HL-60 (cell line): ENCODE data around the gene BIRC7.

Experiments used
- GABPA ChIP-seq: IDR thresholded peaks from 2 replicates; pipeline ENCODE4 v1.6.1; 2012; ENCODE audit warnings: low read depth
- POLR2AphosphoS5 ChIP-seq: IDR thresholded peaks from 2 replicates; pipeline ENCODE4 v1.6.1; 2012; ENCODE audit warnings: low read depth
- TF ChIP-seq, protein P1 (sequence below): IDR thresholded peaks from 2 replicates; pipeline ENCODE4 v1.6.1; 2012; ENCODE audit warnings: low read depth; ENCODE audit not compliant: insufficient replicate concordance
- TF ChIP-seq, protein P2 (sequence below): IDR thresholded peaks from one replicate; pipeline ENCODE4 v1.5.1; 2011; ENCODE audit warnings: low read length, control low read depth, inconsistent platforms; ENCODE audit not compliant: insufficient read depth

DNA sequence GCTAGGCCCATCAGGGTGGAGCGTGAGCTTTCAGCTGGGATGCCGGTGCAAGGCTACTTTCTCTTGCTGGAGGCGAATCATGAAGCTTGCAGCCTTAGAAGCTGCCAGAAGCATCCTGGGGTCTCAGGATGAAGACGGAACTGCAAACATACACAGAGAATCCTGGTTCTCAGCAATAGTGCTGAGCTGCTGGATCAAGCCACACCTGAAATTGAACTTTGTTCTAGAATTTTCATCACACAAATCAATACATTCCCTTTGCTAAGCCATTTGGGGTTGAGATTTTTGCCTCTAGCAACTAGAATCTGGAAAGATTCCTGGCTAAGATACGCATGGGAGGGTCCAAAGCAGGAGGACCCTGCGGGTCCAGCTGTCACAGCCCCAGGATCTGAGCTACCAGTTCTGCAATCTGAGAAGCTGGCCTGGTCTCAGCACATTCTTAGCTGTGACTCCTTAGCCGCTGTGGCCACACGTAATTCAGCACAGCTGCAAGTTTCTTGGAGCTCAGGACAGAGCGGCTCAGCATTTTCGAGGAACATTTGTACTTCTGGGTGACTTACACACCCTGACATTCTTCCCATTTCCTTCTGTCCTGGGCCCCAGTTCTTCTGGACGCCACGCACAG is 30.3 kb downstream of the BIRC7 start:
- TF ChIP-seq, protein P1, sequence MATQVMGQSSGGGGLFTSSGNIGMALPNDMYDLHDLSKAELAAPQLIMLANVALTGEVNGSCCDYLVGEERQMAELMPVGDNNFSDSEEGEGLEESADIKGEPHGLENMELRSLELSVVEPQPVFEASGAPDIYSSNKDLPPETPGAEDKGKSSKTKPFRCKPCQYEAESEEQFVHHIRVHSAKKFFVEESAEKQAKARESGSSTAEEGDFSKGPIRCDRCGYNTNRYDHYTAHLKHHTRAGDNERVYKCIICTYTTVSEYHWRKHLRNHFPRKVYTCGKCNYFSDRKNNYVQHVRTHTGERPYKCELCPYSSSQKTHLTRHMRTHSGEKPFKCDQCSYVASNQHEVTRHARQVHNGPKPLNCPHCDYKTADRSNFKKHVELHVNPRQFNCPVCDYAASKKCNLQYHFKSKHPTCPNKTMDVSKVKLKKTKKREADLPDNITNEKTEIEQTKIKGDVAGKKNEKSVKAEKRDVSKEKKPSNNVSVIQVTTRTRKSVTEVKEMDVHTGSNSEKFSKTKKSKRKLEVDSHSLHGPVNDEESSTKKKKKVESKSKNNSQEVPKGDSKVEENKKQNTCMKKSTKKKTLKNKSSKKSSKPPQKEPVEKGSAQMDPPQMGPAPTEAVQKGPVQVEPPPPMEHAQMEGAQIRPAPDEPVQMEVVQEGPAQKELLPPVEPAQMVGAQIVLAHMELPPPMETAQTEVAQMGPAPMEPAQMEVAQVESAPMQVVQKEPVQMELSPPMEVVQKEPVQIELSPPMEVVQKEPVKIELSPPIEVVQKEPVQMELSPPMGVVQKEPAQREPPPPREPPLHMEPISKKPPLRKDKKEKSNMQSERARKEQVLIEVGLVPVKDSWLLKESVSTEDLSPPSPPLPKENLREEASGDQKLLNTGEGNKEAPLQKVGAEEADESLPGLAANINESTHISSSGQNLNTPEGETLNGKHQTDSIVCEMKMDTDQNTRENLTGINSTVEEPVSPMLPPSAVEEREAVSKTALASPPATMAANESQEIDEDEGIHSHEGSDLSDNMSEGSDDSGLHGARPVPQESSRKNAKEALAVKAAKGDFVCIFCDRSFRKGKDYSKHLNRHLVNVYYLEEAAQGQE, result no peak
- TF ChIP-seq POLR2AphosphoS5, result no peak
- TF ChIP-seq, protein P2, sequence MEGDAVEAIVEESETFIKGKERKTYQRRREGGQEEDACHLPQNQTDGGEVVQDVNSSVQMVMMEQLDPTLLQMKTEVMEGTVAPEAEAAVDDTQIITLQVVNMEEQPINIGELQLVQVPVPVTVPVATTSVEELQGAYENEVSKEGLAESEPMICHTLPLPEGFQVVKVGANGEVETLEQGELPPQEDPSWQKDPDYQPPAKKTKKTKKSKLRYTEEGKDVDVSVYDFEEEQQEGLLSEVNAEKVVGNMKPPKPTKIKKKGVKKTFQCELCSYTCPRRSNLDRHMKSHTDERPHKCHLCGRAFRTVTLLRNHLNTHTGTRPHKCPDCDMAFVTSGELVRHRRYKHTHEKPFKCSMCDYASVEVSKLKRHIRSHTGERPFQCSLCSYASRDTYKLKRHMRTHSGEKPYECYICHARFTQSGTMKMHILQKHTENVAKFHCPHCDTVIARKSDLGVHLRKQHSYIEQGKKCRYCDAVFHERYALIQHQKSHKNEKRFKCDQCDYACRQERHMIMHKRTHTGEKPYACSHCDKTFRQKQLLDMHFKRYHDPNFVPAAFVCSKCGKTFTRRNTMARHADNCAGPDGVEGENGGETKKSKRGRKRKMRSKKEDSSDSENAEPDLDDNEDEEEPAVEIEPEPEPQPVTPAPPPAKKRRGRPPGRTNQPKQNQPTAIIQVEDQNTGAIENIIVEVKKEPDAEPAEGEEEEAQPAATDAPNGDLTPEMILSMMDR, result no peak
- TF ChIP-seq GABPA, result no peak
